SKM-1 (cell line): ENCODE data around the gene RELL1.

Experiments used
- DNase-seq: peaks from one replicate; lab custom pipeline; 2025; ENCODE audit not compliant: unreplicated experiment; lab: John Stamatoyannopoulos, UW

RELL1 gene

DNA sequence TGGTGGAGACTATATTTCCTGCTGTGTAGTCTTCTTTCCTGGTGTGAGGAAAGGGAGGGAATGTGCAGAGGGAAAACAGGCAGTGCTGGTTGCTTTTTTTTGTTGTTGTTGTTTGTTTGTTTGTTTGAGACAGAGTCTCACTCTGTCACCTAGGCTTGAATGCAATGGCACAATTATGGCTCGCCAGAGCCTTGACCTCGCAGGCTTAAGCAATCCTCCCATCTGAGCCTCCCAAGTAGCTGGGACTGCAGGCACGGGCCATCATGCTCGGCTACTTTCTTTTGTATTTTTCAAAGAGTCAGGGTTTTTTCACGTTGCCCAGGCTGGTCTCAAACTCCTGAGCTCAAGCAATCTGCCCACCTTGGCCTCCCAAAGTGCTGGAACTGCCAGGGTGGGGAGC, 82.5 kb downstream of the RELL1 start:
- DNase-seq: no peak

- peak; percentile 37 for DNase-seq
Observed at GRCh38 chr4:37603070-37603468, 83.1 kb downstream of the RELL1 start.

- DNase-seq: no peak
Observed at GRCh38 chr4:37602454-37603069, 83.6 kb downstream of the RELL1 start.

GRCh38 chr4:37601531-37601930, 84.6 kb downstream of the RELL1 start:
- DNase-seq: peak; percentile 58

GRCh38 chr4:37599092-37599790, 86.9 kb downstream of the RELL1 start:
- DNase-seq: no peak

DNA sequence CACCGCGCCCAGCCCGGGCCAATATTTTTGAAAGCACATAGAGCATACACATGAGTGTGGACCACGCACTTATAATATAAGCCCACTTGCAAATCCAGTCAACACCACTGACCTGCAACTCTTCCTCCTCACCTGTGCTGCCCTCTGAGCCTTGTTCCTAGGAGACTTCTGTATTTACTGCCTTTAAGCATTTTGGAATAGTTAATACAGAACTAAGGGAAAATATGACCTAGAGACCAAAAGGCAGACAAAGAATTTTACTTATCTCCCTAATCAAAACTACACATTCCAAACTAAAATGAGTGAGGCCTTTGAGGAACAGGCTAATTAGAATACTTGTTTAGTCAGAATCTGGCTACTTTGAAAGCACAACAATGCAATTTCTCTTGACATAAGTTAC, 89.1 kb downstream of the RELL1 start:
- DNase-seq: no peak

DNA sequence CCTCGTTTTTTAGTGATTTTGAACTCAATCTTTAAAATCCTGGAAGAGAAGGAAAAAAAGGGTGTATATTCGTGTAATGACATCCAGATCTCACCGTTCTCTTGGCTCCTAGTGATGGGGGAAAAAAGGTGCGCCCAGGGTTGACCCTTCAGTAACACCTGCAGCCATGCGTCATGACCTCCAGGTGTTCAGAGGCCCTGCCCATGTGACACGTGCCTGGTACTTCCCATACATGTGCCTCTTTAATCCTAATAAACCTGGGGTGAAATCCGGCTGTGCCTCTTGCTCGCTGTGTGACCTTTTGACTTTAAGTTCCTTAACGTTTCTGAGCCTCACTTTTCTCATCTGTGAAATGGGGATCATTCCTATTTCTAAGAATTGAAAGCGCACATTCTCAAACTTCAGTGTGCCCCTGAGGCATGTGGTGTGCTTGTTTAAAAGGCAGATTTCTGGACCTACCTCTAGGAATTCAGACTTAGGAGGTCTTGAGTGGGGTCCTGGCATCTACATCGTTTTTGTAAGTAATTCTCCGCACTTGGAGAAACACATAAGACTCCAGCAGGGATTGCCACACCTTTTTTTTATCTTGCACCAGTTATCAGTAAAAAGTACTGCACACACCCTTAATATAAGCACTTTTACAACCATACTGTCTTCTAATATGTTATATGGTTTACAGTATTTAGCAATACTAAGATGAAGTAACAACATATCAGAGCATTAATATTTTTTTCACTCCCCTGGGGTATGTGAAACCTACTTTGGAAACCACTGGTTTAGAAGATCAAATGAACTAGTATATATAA, 90.1 kb downstream of the RELL1 start:
- no peak for DNase-seq

GRCh38 chr4:37594099-37594498, 92.1 kb downstream of the RELL1 start:
- no peak for DNase-seq

GRCh38 chr4:37591349-37591748, 94.8 kb downstream of the RELL1 start:
- no peak for DNase-seq

GRCh38 chr4:37590016-37590415, 96.2 kb downstream of the RELL1 start:
- DNase-seq: no peak

DNA sequence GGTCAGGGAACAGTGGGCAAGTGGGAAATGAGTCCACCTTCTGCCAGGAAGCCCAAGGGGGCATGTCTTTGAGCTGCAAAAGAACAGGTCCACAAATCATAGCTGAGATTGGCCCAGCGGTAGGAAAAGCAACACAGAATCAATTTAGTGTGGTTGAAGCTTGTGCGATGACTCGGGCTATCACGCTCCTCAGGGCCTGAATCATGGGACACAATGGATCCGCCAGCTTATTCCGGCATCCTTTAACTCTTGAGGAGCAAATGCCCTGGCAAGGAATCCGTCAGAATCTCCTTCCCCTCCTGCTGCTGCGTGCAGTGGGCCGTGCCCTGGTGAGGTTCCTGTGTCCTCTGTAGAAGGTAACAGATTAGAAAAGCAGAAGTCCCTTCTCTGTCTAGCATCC, 98.0 kb downstream of the RELL1 start:
- DNase-seq: no peak

- DNase-seq: no peak
Observed at GRCh38 chr4:37586194-37586593, 100.0 kb downstream of the RELL1 start.

GRCh38 chr4:37584493-37585060, 101.6 kb downstream of the RELL1 start:
- no peak for DNase-seq

DNA sequence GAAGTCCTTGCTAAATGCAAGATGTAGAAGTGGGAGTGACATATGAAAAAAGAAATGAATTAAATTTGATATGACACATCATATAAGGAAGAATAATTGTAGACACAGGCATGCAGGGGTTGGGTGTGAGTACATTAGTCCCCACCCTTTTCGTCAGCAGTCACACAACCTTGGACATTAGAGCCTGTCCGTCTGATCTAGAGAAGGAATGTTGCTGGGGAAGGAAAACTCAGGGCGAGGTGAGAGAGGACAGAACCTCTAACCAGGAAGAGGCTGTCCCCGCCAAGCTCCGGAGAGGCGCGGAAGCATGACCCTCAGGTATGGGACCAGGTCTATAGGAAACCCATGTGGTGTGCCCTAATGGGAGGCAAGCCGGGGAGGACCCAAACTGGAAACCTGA, 102.1 kb downstream of the RELL1 start:
- no peak for DNase-seq

GRCh38 chr4:37573566-37573965, 112.6 kb downstream of the RELL1 start:
- no peak for DNase-seq

- DNase-seq: no peak
Observed at GRCh38 chr4:37568489-37568888, 117.7 kb downstream of the RELL1 start.

- DNase-seq: no peak
Observed at GRCh38 chr4:37567836-37568235, 118.3 kb downstream of the RELL1 start.

GRCh38 chr4:37562592-37562991, 123.6 kb downstream of the RELL1 start:
- no peak for DNase-seq

GRCh38 chr4:37561803-37562207, 124.4 kb downstream of the RELL1 start:
- no peak for DNase-seq

DNA sequence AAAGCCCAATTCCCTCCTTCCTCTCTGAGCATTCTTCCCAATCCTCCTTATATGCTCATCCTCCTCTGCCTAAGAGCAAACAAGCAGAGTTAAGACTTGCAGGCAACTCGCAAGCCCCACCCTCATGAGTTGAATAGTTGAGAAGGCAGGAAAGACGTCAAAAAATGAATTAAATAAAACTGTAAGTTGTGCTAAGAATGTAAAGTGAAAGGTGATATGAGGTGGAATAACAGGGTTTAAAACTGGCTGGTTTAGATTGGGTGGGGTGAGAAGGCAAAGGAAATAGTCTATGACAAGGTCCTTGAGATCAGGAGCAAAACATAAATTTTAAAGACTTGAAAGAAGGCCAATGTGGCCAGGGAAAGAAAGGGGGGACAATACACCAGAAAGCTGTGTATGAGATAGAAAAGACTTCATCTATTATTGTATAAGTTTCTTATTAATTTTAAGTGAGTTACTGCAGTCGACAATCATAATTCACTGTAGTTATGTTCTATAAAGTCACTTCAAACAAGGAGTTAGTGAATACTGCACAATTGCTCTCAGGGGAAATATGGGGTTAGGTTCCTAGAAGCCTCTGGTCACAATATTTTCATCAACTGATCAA, 124.9 kb downstream of the RELL1 start:
- DNase-seq: no peak
